Measurements from ENCODE around the gene NUDT1.

DNA sequence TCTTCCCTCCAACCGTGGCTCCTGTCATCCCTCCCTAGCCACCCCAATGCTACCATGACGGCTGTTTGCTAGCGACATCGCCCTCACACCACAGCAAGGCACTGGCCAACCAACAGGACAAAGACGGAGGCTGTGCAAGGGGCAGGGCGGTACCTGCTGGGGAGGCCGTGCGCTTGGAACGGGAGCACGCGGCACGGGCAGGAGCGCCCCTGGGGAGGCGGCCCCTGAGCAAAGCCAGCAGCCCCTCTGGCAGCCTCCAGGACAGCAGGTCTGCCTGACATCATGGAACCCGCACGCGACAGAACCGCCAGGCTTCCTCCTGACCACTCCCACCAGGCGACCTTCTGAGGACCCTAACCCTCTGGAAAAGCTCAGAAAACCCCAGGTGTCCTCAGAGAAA is 22.0 kb upstream of the NUDT1 start:
- TF ChIP-seq, protein P1, sequence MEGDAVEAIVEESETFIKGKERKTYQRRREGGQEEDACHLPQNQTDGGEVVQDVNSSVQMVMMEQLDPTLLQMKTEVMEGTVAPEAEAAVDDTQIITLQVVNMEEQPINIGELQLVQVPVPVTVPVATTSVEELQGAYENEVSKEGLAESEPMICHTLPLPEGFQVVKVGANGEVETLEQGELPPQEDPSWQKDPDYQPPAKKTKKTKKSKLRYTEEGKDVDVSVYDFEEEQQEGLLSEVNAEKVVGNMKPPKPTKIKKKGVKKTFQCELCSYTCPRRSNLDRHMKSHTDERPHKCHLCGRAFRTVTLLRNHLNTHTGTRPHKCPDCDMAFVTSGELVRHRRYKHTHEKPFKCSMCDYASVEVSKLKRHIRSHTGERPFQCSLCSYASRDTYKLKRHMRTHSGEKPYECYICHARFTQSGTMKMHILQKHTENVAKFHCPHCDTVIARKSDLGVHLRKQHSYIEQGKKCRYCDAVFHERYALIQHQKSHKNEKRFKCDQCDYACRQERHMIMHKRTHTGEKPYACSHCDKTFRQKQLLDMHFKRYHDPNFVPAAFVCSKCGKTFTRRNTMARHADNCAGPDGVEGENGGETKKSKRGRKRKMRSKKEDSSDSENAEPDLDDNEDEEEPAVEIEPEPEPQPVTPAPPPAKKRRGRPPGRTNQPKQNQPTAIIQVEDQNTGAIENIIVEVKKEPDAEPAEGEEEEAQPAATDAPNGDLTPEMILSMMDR (conservative IDR thresholded peaks at IDR 0.05 in 1 of 2, IDR thresholded peaks at IDR 0.05 in 1 of 2; ENCODE audit: extremely low read depth in 1 of 2, insufficient read depth in 1 of 2, low read depth in 1 of 2, low read length in 2 of 2) = no peak
- TF ChIP-seq EZH2 (IDR thresholded peaks at IDR 0.05; ENCODE audit: borderline replicate concordance, low read length) = no peak

Measured in mammary epithelial cell (primary cell).